ENCODE measurements around the gene ST6GALNAC2. TPM values are rescaled to one million over a fixed set of nuclear protein-coding genes. Genes with fewer than 3 reads are reported as not detected.
"Not testable (repeated sequence)": the region's sequence is repeated elsewhere in the genome, so short reads cannot be mapped to it uniquely, and the experiment has no call there.

ST6GALNAC2 gene
- polyA plus RNA-seq (ENCODE audit: insufficient read length), result 2.3 TPM

GRCh38 chr17:76585649-76586593, at the start of gene ST6GALNAC2:
TSS of gene ST6GALNAC2 (minus strand) at chr17:76585860. CDS start at chr17:76585808, 52 bp downstream.
- DNase-seq, result no peak

GRCh38 chr17:76635039-76635438, 49.4 kb upstream of the ST6GALNAC2 start:
- no peak for DNase-seq

- DNase-seq, result no peak
These were observed 48.1 kb upstream of the ST6GALNAC2 start for GRCh38 chr17:76633628-76634328.

GRCh38 chr17:76631821-76632565, 46.3 kb upstream of the ST6GALNAC2 start:
- no peak for DNase-seq

GRCh38 chr17:76630151-76630550, 44.5 kb upstream of the ST6GALNAC2 start:
- no peak for DNase-seq

GRCh38 chr17:76627510-76627909, 41.9 kb upstream of the ST6GALNAC2 start:
- no peak for DNase-seq

- DNase-seq, result no peak
These were observed 40.8 kb upstream of the ST6GALNAC2 start for GRCh38 chr17:76626442-76626841.

GRCh38 chr17:76625496-76625895, 39.8 kb upstream of the ST6GALNAC2 start:
- DNase-seq, result no peak

GRCh38 chr17:76623271-76624146, 37.8 kb upstream of the ST6GALNAC2 start:
- DNase-seq, result peak; percentile 82

- DNase-seq, result no peak
These were observed 32.2 kb upstream of the ST6GALNAC2 start for GRCh38 chr17:76617838-76618237.

GRCh38 chr17:76614912-76615617, 29.4 kb upstream of the ST6GALNAC2 start:
- no peak for DNase-seq

GRCh38 chr17:76614064-76614759, 28.6 kb upstream of the ST6GALNAC2 start:
- DNase-seq, result not testable (repeated sequence)

- no peak for DNase-seq
These were observed 27.6 kb upstream of the ST6GALNAC2 start for GRCh38 chr17:76612977-76613851.

- DNase-seq, result no peak
These were observed 26.8 kb upstream of the ST6GALNAC2 start for GRCh38 chr17:76612465-76612864.

- no peak for DNase-seq
These were observed 26.1 kb upstream of the ST6GALNAC2 start for GRCh38 chr17:76611758-76612157.

GRCh38 chr17:76611080-76611749, 25.6 kb upstream of the ST6GALNAC2 start:
- DNase-seq, result not testable (repeated sequence)

GRCh38 chr17:76606685-76607084, 21.0 kb upstream of the ST6GALNAC2 start:
- DNase-seq, result not testable (repeated sequence)

GRCh38 chr17:76601065-76601464, 15.4 kb upstream of the ST6GALNAC2 start:
- DNase-seq, result no peak

Data from hindlimb muscle (tissue), 1 donor.